H1 (cell line): Measurements from ENCODE around the gene NEK2. TPM values are rescaled to one million over a fixed set of nuclear protein-coding genes. Genes with fewer than 3 reads are reported as not detected.
A peak's percentile ranks its signal among the peaks of the same experiment; 100 is the strongest.
"Not testable (repeated sequence)": the region's sequence is repeated elsewhere in the genome, so short reads cannot be mapped to it uniquely, and the experiment has no call there.

Experiments used
- CTCF ChIA-PET: fragments of 300-600 bp; sonication (Branson Sonifier 250); formaldehyde crosslinking; loops from one replicate; lab custom pipeline; 2021; ENCODE audit not compliant: partially characterized antibody; lab: Charles Lee
- POLR2A ChIA-PET: fragments of 300-600 bp; sonication (Branson Sonifier 250); formaldehyde crosslinking; loops from one replicate; lab custom pipeline; 2021; ENCODE audit warnings: inconsistent platforms; ENCODE audit not compliant: partially characterized antibody; lab: Charles Lee
- DNase-seq, 2 experiments: peaks; one replicate each; pipeline versions ENCODE4 v3.0.0 to v3.0.0-alpha.2; 2010 to 2022; ENCODE audit warnings: low spot score in 2 of 2, low read depth in 1 of 2, mixed read lengths in 1 of 2
- FAIRE-seq: peaks from 2 replicates; lab custom pipeline; 2011; peaks lifted over from hg19 to GRCh38; lab: Jason Lieb, UNC
- H2AFZ ChIP-seq: 2 replicates; pipeline ENCODE4 v1.8.1; 2012; ENCODE audit warnings: low read length, inconsistent platforms
- H2AK5ac ChIP-seq: 2 replicates; pipeline ENCODE4 v1.6.1; 2013; ENCODE audit warnings: low read depth, low read length
- H2BK120ac ChIP-seq: replicated peaks from 2 replicates; pipeline ENCODE3; 2013; ENCODE audit warnings: low read depth, low read length, inconsistent platforms
- H2BK12ac ChIP-seq: 2 replicates; pipeline ENCODE4 v1.6.1; 2013; ENCODE audit warnings: low read depth, low read length
- H2BK15ac ChIP-seq: 2 replicates; pipeline ENCODE4 v1.6.1; 2013; ENCODE audit warnings: low read length
- H2BK20ac ChIP-seq: 2 replicates; pipeline ENCODE4 v1.6.1; 2013; ENCODE audit warnings: low read length
- H2BK5ac ChIP-seq: 2 replicates; pipeline ENCODE4 v1.6.1; 2013; ENCODE audit warnings: low read depth, low read length
- H3K14ac ChIP-seq: 2 replicates; pipeline ENCODE4 v1.6.1; 2013; ENCODE audit warnings: inconsistent platforms; ENCODE audit not compliant: insufficient read length
- H3K18ac ChIP-seq: 2 replicates; pipeline ENCODE4 v1.6.1; 2013; ENCODE audit warnings: low read length; ENCODE audit errors: extremely low read depth
- H3K23ac ChIP-seq: 2 replicates; pipeline ENCODE4 v1.6.1; 2013; ENCODE audit warnings: inconsistent platforms; ENCODE audit not compliant: insufficient read length
- H3K23me2 ChIP-seq: 2 replicates; pipeline ENCODE4 v1.6.1; 2013; ENCODE audit warnings: low read depth, low read length
- H3K27ac ChIP-seq: 2 replicates; pipeline ENCODE4 v1.6.1; 2011; ENCODE audit warnings: low read depth, low read length, inconsistent platforms
- H3K27me3 ChIP-seq, 4 experiments: replicated peaks in 1 of 4; 1 replicate in 1 of 4; 2 replicates in 3 of 4; pipeline versions ENCODE4 v1.6.1 to v1.8.1; 2011 to 2013; ENCODE audit warnings: low read length in 3 of 4, mild to moderate bottlenecking in 3 of 4, inconsistent platforms in 2 of 4, mixed read lengths in 2 of 4, moderate library complexity in 1 of 4; ENCODE audit not compliant: control insufficient read depth in 3 of 4, insufficient read depth in 3 of 4; ENCODE audit errors: extremely low read depth in 1 of 4
- H3K36me3 ChIP-seq, 4 experiments: 2 replicates each; pipeline versions ENCODE4 v1.6.1 to v1.8.1; 2011 to 2013; ENCODE audit warnings: mild to moderate bottlenecking in 4 of 4, low read length in 3 of 4, moderate library complexity in 2 of 4, control low read depth in 1 of 4, inconsistent platforms in 1 of 4; ENCODE audit not compliant: insufficient read depth in 4 of 4, control insufficient read depth in 2 of 4
- H3K4ac ChIP-seq: replicated peaks from 2 replicates; pipeline ENCODE3; 2013; ENCODE audit warnings: low read length, low read depth, mixed read lengths, inconsistent platforms; ENCODE audit not compliant: insufficient read length
- H3K4me1 ChIP-seq, 4 experiments: replicated peaks in 1 of 4; 1 replicate in 1 of 4; 2 replicates in 3 of 4; pipeline versions ENCODE4 v1.6.1 to v1.8.1; 2011 to 2013; ENCODE audit warnings: low read length in 3 of 4, inconsistent platforms in 2 of 4, mixed read lengths in 1 of 4; ENCODE audit not compliant: insufficient read depth in 4 of 4, control insufficient read depth in 3 of 4
- H3K4me2 ChIP-seq, 2 experiments: 2 replicates each; pipeline versions ENCODE4 v1.6.1 to v1.8.1; 2011 to 2013; ENCODE audit warnings: low read depth in 2 of 2, low read length in 2 of 2, control low read depth in 1 of 2, inconsistent platforms in 1 of 2, mild to moderate bottlenecking in 1 of 2; ENCODE audit not compliant: insufficient read depth in 1 of 2
- H3K4me3 ChIP-seq, 4 experiments: fragments of 200-600, 300-600 bp in 1 of 4; sonication (generic), shearing (Covaris generic), sonication (Bioruptor Twin) in 1 of 4; 2 replicates each; pipeline versions ENCODE4 v1.5.1 to v1.8.1; 2011 to 2016; ENCODE audit warnings: low read length in 4 of 4, low read depth in 3 of 4, control low read depth in 2 of 4, inconsistent platforms in 2 of 4, mild to moderate bottlenecking in 2 of 4, mixed read lengths in 1 of 4, moderate library complexity in 1 of 4; ENCODE audit not compliant: insufficient read depth in 2 of 4; ENCODE audit errors: extremely low read depth in 1 of 4
- H3K56ac ChIP-seq: replicated peaks from 2 replicates; pipeline ENCODE3; 2013; ENCODE audit warnings: low read depth, mild to moderate bottlenecking, mixed read lengths, low read length, inconsistent platforms; ENCODE audit not compliant: insufficient read length
- H3K79me1 ChIP-seq: 2 replicates; pipeline ENCODE4 v1.6.1; 2013; ENCODE audit warnings: low read depth, low read length, control low read depth
- H3K79me2 ChIP-seq, 2 experiments: 2 replicates each; pipeline versions ENCODE4 v1.6.1 to v1.8.1; 2012 to 2013; ENCODE audit warnings: low read length in 2 of 2, mild to moderate bottlenecking in 2 of 2, inconsistent platforms in 1 of 2; ENCODE audit not compliant: insufficient read depth in 2 of 2, control insufficient read depth in 1 of 2
- H3K9ac ChIP-seq, 4 experiments: replicated peaks in 1 of 4; 1 replicate in 1 of 4; 2 replicates in 3 of 4; pipeline versions ENCODE4 v1.6.1 to v1.8.1; 2011 to 2013; ENCODE audit warnings: low read depth in 3 of 4, low read length in 3 of 4, control low read depth in 2 of 4, mild to moderate bottlenecking in 2 of 4, moderate library complexity in 2 of 4, inconsistent platforms in 1 of 4; ENCODE audit errors: extremely low read depth in 1 of 4
- H3K9me3 ChIP-seq, 2 experiments: 2 replicates each; pipeline versions ENCODE4 v1.6.1 to v1.8.1; 2012 to 2013; ENCODE audit warnings: mild to moderate bottlenecking in 2 of 2, moderate library complexity in 2 of 2, control low read depth in 1 of 2, inconsistent platforms in 1 of 2, low read depth in 1 of 2, low read length in 1 of 2, mixed read lengths in 1 of 2; ENCODE audit not compliant: insufficient read depth in 2 of 2
- H4K20me1 ChIP-seq, 2 experiments: replicated peaks in 1 of 2; 2 replicates each; pipeline versions ENCODE3 to v1.8.1; 2011 to 2013; ENCODE audit warnings: inconsistent platforms in 2 of 2, low read length in 2 of 2, mild to moderate bottlenecking in 1 of 2; ENCODE audit not compliant: insufficient read depth in 2 of 2, control insufficient read depth in 1 of 2
- H4K5ac ChIP-seq: 2 replicates; pipeline ENCODE4 v1.6.1; 2013; ENCODE audit warnings: low read length, low read depth, mixed read lengths, inconsistent platforms; ENCODE audit not compliant: insufficient read length
- H4K8ac ChIP-seq: 2 replicates; pipeline ENCODE4 v1.8.0; 2013; ENCODE audit warnings: mild to moderate bottlenecking, moderate library complexity, low read length, inconsistent platforms; ENCODE audit not compliant: insufficient read depth; ENCODE audit errors: extremely low read depth
- H4K91ac ChIP-seq: replicated peaks from 2 replicates; pipeline ENCODE3; 2013; ENCODE audit warnings: low read length, mixed read lengths, inconsistent platforms; ENCODE audit not compliant: insufficient read length
- ATF3 ChIP-seq: IDR thresholded peaks from 2 replicates; pipeline ENCODE4 v1.6.1; 2011; ENCODE audit warnings: low read depth, mild to moderate bottlenecking, low read length; ENCODE audit not compliant: insufficient read depth
- WGBS, 2 experiments: shearing (Covaris generic) in 1 of 2; methylation state at CpG; one replicate each; pipeline versions ENCODE4 v1.1.6 to v1.1.7; 2013 to 2015; ENCODE audit warnings: low lambda C conversion rate in 2 of 2, mixed read lengths in 2 of 2, inconsistent platforms in 1 of 2, low coverage in 1 of 2, missing lambda C conversion rate in 1 of 2; ENCODE audit not compliant: insufficient replicate concordance in 2 of 2, insufficient coverage in 1 of 2, insufficient read length in 1 of 2; ENCODE audit errors: extremely low coverage in 1 of 2, missing lambda C conversion rate in 1 of 2; 5-methylcytosine and 5-hydroxymethylcytosine counted together
- polyA plus RNA-seq, 7 experiments: library from polyadenylated mRNA; depleted of rRNA in 3 of 7; stranded (reverse) in 5 of 7; unstranded in 2 of 7; fragments of >200 nt in 5 of 7; fragments of 200-250 nt in 2 of 7; gene quantifications; 1 replicate in 5 of 7; 2 replicates in 1 of 7; 4 replicates in 1 of 7; pipeline versions ENCODE4 v1.2.1 to v1.2.3, GENCODE V29; 2011 to 2013; ENCODE audit warnings: missing spikeins in 2 of 7, mixed read lengths in 2 of 7
- total RNA-seq: library from RNA; stranded (reverse); fragmentation: NEBNext Ultra II Directional; extraction: Animal tissue kit (Norgen Biotek cat#: 25700); gene quantifications from 2 replicates; pipeline ENCODE4 v1.2.1, GENCODE V29; 2021

Gene NEK2
- total and polyA plus RNA-seq, 2 of the 8 experiments (the other 6 are each of a cell fraction or from before 2014, with no cell fraction given) = 8.4 to 22.9 TPM

- TF ChIP-seq ATF3 = no peak
These were observed 28.9 kb downstream of the NEK2 start (continued) for GRCh38 chr1:211646566-211646965.

GRCh38 chr1:211645601-211646000 lies 29.8 kb downstream of the NEK2 start:
- H3K4me2 ChIP-seq, H2AK5ac ChIP-seq, H2BK12ac ChIP-seq, H3K36me3 ChIP-seq, POLR2A ChIA-PET, H2AFZ ChIP-seq, H3K23ac ChIP-seq, H3K79me2 ChIP-seq, H2BK120ac ChIP-seq, H3K4me1 ChIP-seq, H3K27me3 ChIP-seq, H2BK20ac ChIP-seq, H3K9me3 ChIP-seq, H3K9ac ChIP-seq, H4K20me1 ChIP-seq, H3K27ac ChIP-seq, H2BK15ac ChIP-seq, H4K91ac ChIP-seq, H4K8ac ChIP-seq, H4K5ac ChIP-seq, H2BK5ac ChIP-seq, FAIRE-seq, H3K4me3 ChIP-seq, H3K18ac ChIP-seq, H3K79me1 ChIP-seq, H3K56ac ChIP-seq, H3K4ac ChIP-seq, H3K14ac ChIP-seq, H3K23me2 ChIP-seq: not testable (repeated sequence)
- CTCF ChIA-PET = interaction anchor here (10.4 kb wide), 1 partner anchor 127 kb away, joined by 154 read pairs; no protein-coding TSS in a partner anchor
- 85% methylated on average over 5 of the region's 5 CpGs; no CpG with 5 or more reads in 1 of the 2 experiments for WGBS, 2 experiments
- peak in 1 of 2 experiments; percentile 10 for DNase-seq
